Measurements from ENCODE around the gene MELK.

DNA sequence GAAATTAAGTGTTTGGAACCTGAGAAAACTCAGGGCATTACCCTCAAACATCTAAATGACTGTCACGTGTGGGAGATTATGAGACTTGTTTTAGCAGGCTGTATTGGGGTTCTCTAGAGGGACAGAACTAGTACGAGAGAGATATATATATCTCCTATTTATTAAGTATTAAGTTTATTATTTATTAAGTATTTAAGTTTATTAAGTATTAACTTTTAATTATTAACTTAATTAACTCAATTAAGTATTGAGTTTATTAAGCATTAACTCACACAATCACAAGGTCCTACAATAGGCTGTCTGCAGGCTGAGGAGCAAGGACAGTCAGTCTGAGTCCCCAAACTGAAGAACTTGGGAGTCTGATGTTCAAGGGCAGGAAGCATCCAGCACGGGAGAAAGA lies 113.8 kb downstream of the MELK start:
- TF ChIP-seq CTCF (conservative IDR thresholded peaks at IDR 0.05; ENCODE audit: low read length): no peak
- TF ChIP-seq EZH2phosphoT487 (IDR thresholded peaks at IDR 0.05; ENCODE audit: borderline replicate concordance, low read depth, low read length): no peak

All from OCI-LY7 (cell line).